GM10248 (cell line): ENCODE results near the gene ULK2.

Experiments
- CTCF ChIA-PET: fragments of 300-600 bp; sonication (Branson Sonifier 250); formaldehyde crosslinking; extraction: SDS; loops from one replicate; lab custom pipeline; 2021; ENCODE audit warnings: antibody characterized with exemption; lab: Yijun Ruan, JAX
- POLR2A ChIA-PET: fragments of 350-650 bp; sonication (Branson Sonifier 250); formaldehyde crosslinking; extraction: SDS; loops from one replicate; lab custom pipeline; 2020; ENCODE audit warnings: antibody characterized with exemption; lab: Yijun Ruan, JAX
- DNase-seq: peaks from one replicate; pipeline ENCODE4 v3.0.0; 2012; ENCODE audit errors: extremely low spot score
- CTCF ChIP-seq: IDR thresholded peaks from 2 replicates; pipeline ENCODE4 v1.5.1; 2012; ENCODE audit warnings: mild to moderate bottlenecking, low read depth; ENCODE audit errors: extremely low read depth, missing control alignments, control extremely low read depth

The ULK2 gene

GRCh38 chr17:19730843-19731242 lies 136.9 kb downstream of the ULK2 start:
- ChIA-PET CTCF (interaction anchor here (1.4 to 4.9 kb wide), 2 partner anchors 10 to 13 kb away, joined by 4 to 38 read pairs; no protein-coding TSS in a partner anchor), POLR2A (no interaction called here)
- no peak for TF ChIP-seq CTCF
- DNase-seq: no peak

GRCh38 chr17:19729900-19730299 lies 137.8 kb downstream of the ULK2 start:
- ChIA-PET CTCF (interaction anchor here (1.4 to 4.9 kb wide), 2 partner anchors 11 to 14 kb away, joined by 4 to 38 read pairs; no protein-coding TSS in a partner anchor), POLR2A (no interaction called here)
- no peak for TF ChIP-seq CTCF
- DNase-seq: no peak

- no peak for TF ChIP-seq CTCF
- ChIA-PET POLR2A (no interaction called here), CTCF (interaction anchor here (0.7 to 4.9 kb wide), 10 partner anchors 11 to 215 kb away, joined by 3 to 38 read pairs (median 4); partner anchors contain the start of gene SLC47A2)
- no peak for DNase-seq
Measured at GRCh38 chr17:19728084-19728495, 139.6 kb downstream of the ULK2 start.

GRCh38 chr17:19727501-19728078 lies 140.1 kb downstream of the ULK2 start:
- DNase-seq: no peak
- ChIA-PET CTCF (interaction anchor here (0.7 to 4.9 kb wide), 10 partner anchors 11 to 215 kb away, joined by 3 to 38 read pairs (median 4); partner anchors contain the start of gene SLC47A2), POLR2A (no interaction called here)
- no peak for TF ChIP-seq CTCF

GRCh38 chr17:19726631-19727376 lies 140.9 kb downstream of the ULK2 start:
- TF ChIP-seq CTCF: no peak
- DNase-seq: no peak
- CTCF ChIA-PET: interaction anchor here (1.2 to 4.9 kb wide), 4 partner anchors 10 to 40 kb away, joined by 5 to 38 read pairs (median 10); partner anchors contain the start of gene SLC47A2
- POLR2A ChIA-PET: no interaction called here

GRCh38 chr17:19725486-19725885 lies 142.2 kb downstream of the ULK2 start:
- POLR2A ChIA-PET: no interaction called here
- CTCF ChIA-PET: interaction anchor here (0.8 kb wide), 1 partner anchor 20 kb away, joined by 3 read pairs; no protein-coding TSS in a partner anchor
- no peak for DNase-seq
- no peak for TF ChIP-seq CTCF
